Thymus (tissue), 14 donors: Measurements from ENCODE around the gene CRISP3. TPM values are rescaled to one million over a fixed set of nuclear protein-coding genes. Genes with fewer than 3 reads are reported as not detected.

Experiments used
- DNase-seq, 9 donors: peaks; one replicate each; pipeline ENCODE4 v3.0.0-alpha.2; 2013; ENCODE audit warnings: low spot score in 9 of 9, low read depth in 6 of 9, missing footprints in 1 of 9
- H3K27ac ChIP-seq, 2 donors: one replicate each; pipeline ENCODE4 v1.5.1; 2013; ENCODE audit warnings: control low read depth in 1 of 2, low read depth in 1 of 2, low read length in 1 of 2, mild to moderate bottlenecking in 1 of 2, moderate library complexity in 1 of 2
- H3K27me3 ChIP-seq, 2 donors: one replicate each; pipeline ENCODE4 v1.5.1; 2013; ENCODE audit warnings: low read length in 1 of 2; ENCODE audit not compliant: control insufficient read depth in 2 of 2, insufficient read depth in 1 of 2
- H3K36me3 ChIP-seq, 2 donors: one replicate each; pipeline ENCODE4 v1.5.1; 2013; ENCODE audit warnings: low read length in 1 of 2, mild to moderate bottlenecking in 1 of 2, moderate library complexity in 1 of 2; ENCODE audit not compliant: control insufficient read depth in 2 of 2, insufficient read depth in 2 of 2
- H3K4me1 ChIP-seq, 2 donors: one replicate each; pipeline ENCODE4 v1.5.1; 2013; ENCODE audit warnings: low read length in 2 of 2; ENCODE audit not compliant: control insufficient read depth in 2 of 2, insufficient read depth in 2 of 2
- H3K4me3 ChIP-seq, 2 donors: one replicate each; pipeline ENCODE4 v1.5.1; 2013; ENCODE audit warnings: low read length in 2 of 2, control low read depth in 1 of 2, mild to moderate bottlenecking in 1 of 2
- H3K9me3 ChIP-seq, 2 donors: one replicate each; pipeline ENCODE4 v1.5.1; 2013; ENCODE audit warnings: low read length in 1 of 2, mild to moderate bottlenecking in 1 of 2; ENCODE audit not compliant: control insufficient read depth in 2 of 2, insufficient read depth in 1 of 2
- WGBS: extraction: QIAGEN DNeasy Blood & Tissue Kit; methylation state at CpG from one replicate; pipeline ENCODE4 v1.1.7; 2013; 5-methylcytosine and 5-hydroxymethylcytosine counted together
- long read RNA-seq, 10 donors: transcript quantifications; one replicate each; lab custom pipeline, GENCODE V29; 2026
- polyA plus RNA-seq: library from polyadenylated mRNA; stranded (reverse); fragments of 200-250 nt; gene quantifications from one replicate; pipeline ENCODE4 v1.2.3, GENCODE V29; 2013
- total RNA-seq: library from RNA; stranded (reverse); fragments of 120-200 nt; gene quantifications from one replicate; pipeline ENCODE4 v1.2.4, GENCODE V29; 2013
- donor health status: healthy.

The CRISP3 gene, protein sequence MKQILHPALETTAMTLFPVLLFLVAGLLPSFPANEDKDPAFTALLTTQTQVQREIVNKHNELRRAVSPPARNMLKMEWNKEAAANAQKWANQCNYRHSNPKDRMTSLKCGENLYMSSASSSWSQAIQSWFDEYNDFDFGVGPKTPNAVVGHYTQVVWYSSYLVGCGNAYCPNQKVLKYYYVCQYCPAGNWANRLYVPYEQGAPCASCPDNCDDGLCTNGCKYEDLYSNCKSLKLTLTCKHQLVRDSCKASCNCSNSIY
- 1.1 TPM for total RNA-seq
- polyA plus RNA-seq, result 0.48 TPM
- long read RNA-seq, donor 1, result 0 reads
- long read RNA-seq, donor 2, result 0 reads
- long read RNA-seq, donor 3, result 0 reads
- long read RNA-seq, donor 4, result 0 reads
- long read RNA-seq, donor 5, result 0 reads
- long read RNA-seq, donor 6, result 0 reads
- long read RNA-seq, donor 7, result 0 reads
- long read RNA-seq, donor 8, partial matches to known transcripts, result 0 of 1 reads
- long read RNA-seq, donor 8, other reads (novel, unspliced or antisense), result 0 of 1 reads
- long read RNA-seq, donor 9, result 0 reads
- long read RNA-seq, donor 10, result 0 reads

- Histone ChIP-seq H3K4me1 (no peaks in the 10 kb centered on the region), H3K27me3 (no peaks in the 10 kb centered on the region), H3K4me3 (no peak within 1 kb of the TSS), H3K9me3 (no peaks in the 10 kb centered on the region), H3K27ac (no peak within 1 kb of the TSS), H3K36me3 (no peaks in the 10 kb centered on the region)
- no peak for DNase-seq
- WGBS, result 40% methylated on average over 1 of the region's 1 CpG
Observed at GRCh38 chr6:49744259-49744658, at the start of gene CRISP3. Gene CRISP3, minus strand, starts transcription at chr6:49744388. Its CDS starts 21 bp downstream, at chr6:49744367.

DNA sequence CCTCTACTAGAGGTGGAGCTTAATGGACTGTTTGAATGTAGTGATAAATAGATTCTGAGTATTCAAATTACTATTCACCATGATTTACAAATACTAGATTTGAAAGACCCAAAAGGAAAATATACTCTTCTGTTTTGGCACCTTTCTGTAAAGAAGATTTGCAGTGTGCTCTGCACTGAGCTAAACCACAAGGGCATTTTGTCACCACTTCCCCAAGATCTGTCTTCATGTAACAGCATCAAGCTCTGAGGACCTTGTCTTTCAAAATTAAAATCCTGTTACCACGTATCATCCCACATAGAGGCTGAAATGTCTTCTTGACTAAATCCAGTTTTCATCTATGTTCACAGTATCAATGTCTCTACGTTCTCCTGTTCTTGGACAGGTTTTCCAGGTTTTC is 46.2 kb upstream of the CRISP3 start:
- Histone ChIP-seq H3K27ac (no peak overlapping the region), H3K4me1 (no peaks in the 10 kb centered on the region), H3K27me3 (no peaks in the 10 kb centered on the region), H3K36me3 (no peaks in the 10 kb centered on the region), H3K4me3 (no peak overlapping the region), H3K9me3 (no peaks in the 10 kb centered on the region)
- 31% methylated on average over 2 of the region's 2 CpGs for WGBS
- DNase-seq, result no peak

DNA sequence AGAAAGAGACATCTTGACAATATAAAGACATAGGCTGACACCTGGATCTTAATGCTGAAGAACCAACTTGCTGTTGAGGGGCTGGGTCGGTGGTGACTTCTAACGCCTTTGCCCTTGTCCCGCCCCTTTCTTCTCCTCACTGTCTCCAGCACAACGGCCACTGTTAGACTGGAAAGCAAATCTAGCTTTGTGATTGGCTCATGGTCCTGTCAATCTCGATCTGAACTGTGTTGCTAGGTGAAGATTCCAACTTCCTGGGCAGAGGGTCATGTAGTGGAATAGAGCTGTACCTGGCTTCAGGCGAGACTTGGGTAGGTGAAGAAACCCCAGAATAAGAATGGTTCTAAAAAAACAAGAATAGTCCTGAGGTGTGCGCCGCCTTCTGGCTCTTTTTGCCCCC is 43.0 kb upstream of the CRISP3 start, which contains the start of gene PGK2:
PGK2 (minus strand) TSS at position 110 of the 400 bp plus-strand sequence; CDS start at position 12, 98 bp downstream.
- DNase-seq, result no peak
- WGBS, result 94% methylated on average over 8 of the region's 8 CpGs
- no peaks in the 10 kb centered on the region for H3K27me3 ChIP-seq
- no peak within 1 kb of the TSS for H3K27ac ChIP-seq
- H3K4me3 ChIP-seq, result no peak within 1 kb of the TSS
- H3K9me3 ChIP-seq, result no peaks in the 10 kb centered on the region
- no peaks in the 10 kb centered on the region for H3K4me1 ChIP-seq
- H3K36me3 ChIP-seq, result no peaks in the 10 kb centered on the region

DNA sequence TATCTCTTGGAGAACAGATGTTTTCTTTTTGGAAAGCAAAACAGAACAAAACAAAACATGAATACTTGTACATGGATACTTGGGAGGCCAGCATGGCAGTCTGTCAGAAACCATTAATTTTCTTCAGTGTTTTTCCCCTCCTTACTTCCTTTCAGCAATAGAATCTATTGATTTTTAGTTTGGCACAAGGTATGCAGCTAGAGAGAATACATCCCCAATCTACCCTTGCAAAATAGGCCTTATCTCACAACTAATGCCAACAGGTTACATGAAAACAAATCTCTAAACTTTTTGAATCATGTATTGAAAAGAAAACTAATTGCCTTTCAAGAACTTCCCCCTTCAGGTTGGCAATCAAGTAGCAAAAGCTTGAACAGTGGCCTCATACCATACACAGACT is 40.1 kb upstream of the CRISP3 start:
- Histone ChIP-seq H3K9me3 (no peaks in the 10 kb centered on the region), H3K4me1 (no peaks in the 10 kb centered on the region), H3K4me3 (no peak overlapping the region), H3K36me3 (no peaks in the 10 kb centered on the region), H3K27me3 (no peaks in the 10 kb centered on the region), H3K27ac (no peak overlapping the region)
- no peak for DNase-seq

- 97% methylated on average over 7 of the region's 7 CpGs for WGBS
- Histone ChIP-seq H3K36me3 (no peaks in the 10 kb centered on the region), H3K27me3 (no peaks in the 10 kb centered on the region), H3K27ac (no peak overlapping the region), H3K4me3 (no peak overlapping the region), H3K9me3 (no peaks in the 10 kb centered on the region), H3K4me1 (no peaks in the 10 kb centered on the region)
- no peak for DNase-seq
Observed at GRCh38 chr6:49782725-49783124, 38.5 kb upstream of the CRISP3 start.

DNA sequence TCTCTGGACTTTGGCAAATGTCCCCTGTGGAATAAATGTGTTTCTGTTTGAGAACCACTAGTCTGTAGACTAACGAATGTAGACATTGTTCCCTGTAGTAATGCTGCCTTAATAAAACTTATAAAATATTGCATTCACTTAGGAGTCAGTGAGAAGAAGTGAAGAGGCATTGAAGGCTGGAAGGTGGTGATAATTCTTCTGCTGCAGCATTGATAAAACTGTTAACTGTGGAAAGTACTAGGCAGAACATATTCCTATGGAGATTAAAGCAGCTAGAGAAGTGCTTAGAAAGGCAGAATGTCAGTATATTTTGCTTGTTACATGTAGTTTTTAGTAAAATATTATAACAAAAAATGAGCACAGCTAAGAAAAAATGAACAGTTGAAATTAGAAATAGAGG is 38.1 kb upstream of the CRISP3 start:
- no peaks in the 10 kb centered on the region for H3K36me3 ChIP-seq
- WGBS, result 93% methylated on average over 1 of the region's 1 CpG
- no peak overlapping the region for H3K27ac ChIP-seq
- H3K9me3 ChIP-seq, result no peaks in the 10 kb centered on the region
- no peak overlapping the region for H3K4me3 ChIP-seq
- no peaks in the 10 kb centered on the region for H3K27me3 ChIP-seq
- DNase-seq, result no peak
- H3K4me1 ChIP-seq, result no peaks in the 10 kb centered on the region

GRCh38 chr6:49776444-49776843 is 32.3 kb upstream of the CRISP3 start:
- Histone ChIP-seq H3K9me3 (no peaks in the 10 kb centered on the region), H3K27me3 (no peaks in the 10 kb centered on the region), H3K36me3 (no peaks in the 10 kb centered on the region), H3K4me1 (no peaks in the 10 kb centered on the region), H3K4me3 (no peak overlapping the region), H3K27ac (no peak overlapping the region)
- no peak for DNase-seq
- 3% methylated on average over 1 of the region's 1 CpG for whole genome bisulfite sequencing

DNA sequence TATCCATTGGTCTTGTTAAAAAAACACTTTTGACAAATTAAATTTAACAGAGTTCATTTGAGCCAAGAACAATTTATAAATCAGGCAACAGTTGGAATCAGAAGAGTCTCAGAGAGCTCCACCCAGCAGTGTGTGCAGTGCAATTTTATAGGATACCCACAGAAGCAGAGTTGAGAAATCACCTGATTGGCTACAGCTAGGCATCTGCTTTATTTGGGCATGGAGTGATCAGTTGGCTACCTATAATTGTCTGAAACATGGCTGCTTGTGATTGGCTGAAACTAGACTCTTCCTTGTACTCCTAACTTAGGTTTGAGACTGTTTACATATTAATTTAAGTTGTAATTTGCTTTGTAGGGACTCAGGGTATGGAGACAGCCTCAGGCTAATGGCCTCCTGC is 30.9 kb upstream of the CRISP3 start:
- Histone ChIP-seq H3K4me1 (no peaks in the 10 kb centered on the region), H3K4me3 (no peak overlapping the region), H3K27me3 (no peaks in the 10 kb centered on the region), H3K27ac (no peak overlapping the region), H3K9me3 (no peaks in the 10 kb centered on the region), H3K36me3 (no peaks in the 10 kb centered on the region)
- no peak for DNase-seq

DNA sequence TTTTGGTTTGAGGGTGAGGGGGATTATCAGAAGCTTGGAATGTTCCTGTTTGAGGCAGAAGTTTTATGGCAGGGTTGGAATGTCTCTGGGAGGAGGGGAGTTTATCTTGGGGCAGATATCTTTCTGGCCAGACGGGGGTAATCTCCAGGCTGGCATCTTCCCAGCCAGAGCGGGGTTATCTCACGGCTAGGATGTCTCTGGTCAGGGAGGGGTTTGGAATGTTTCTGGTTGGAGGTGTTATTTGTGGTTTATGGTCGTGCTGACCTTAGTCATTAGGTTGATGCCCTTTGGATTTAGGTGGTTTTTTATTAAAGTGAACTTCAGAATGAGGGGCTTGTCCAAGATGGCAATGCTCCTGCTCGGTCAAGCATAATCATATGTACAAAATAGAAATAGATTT is 28.1 kb upstream of the CRISP3 start:
- Histone ChIP-seq H3K4me1 (no peaks in the 10 kb centered on the region), H3K4me3 (no peak overlapping the region), H3K9me3 (no peaks in the 10 kb centered on the region), H3K36me3 (no peaks in the 10 kb centered on the region), H3K27me3 (no peaks in the 10 kb centered on the region), H3K27ac (no peak overlapping the region)
- no peak for DNase-seq
- 79% methylated on average over 5 of the region's 5 CpGs for WGBS
